ENCODE results near the gene PERM1. TPM values are rescaled to one million over a fixed set of nuclear protein-coding genes. Genes with fewer than 3 reads are reported as not detected.

The PERM1 gene
- total RNA-seq, 2 experiments from 2014 or later = not detected

DNA sequence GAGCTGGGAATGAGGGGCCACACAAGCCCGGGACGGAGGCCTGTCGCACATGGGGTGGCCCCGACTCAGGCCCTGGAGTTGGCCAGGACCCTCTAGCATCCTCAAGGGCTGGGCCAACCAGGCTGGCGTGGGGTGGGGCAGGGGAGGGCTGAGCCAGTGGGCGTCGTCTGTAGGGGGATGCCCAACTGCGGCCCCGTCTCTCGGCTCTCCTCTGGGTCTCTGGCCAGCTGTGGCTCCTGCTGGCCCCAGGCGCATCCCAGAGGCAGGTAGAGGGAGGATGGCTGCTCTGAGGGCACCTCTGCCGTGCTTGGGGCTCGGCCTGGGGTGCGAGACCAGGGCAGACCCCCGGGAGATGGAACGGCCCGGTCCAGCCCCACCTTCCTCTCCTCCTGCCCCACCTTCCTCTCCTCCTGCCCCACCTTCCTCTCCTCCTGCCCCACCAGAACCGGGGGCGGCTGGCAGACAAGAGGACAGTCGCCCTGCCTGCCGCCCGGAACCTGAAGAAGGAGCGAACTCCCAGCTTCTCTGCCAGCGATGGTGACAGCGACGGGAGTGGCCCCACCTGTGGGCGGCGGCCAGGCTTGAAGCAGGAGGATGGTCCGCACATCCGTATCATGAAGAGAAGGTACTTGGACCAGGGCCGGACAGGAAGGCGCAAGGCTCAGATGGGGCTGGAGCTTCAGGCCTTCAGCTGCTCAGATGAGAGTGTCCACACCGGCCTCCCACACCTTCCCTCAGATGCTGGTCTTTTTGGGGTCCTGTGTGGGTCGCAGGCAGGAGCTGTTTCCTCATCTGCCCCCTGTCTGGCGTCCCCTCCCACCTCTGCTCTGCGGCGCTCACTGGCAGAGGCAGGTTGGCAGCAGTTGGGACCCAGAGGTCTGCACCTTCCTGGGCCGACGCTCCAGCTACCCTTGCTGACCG is 51.9 kb downstream of the PERM1 start:
- H3K27me3 Mint-ChIP-seq = peaks cover 42% of the 10 kb centered on the region
- H3K4me1 Mint-ChIP-seq = peaks cover 5% of the 10 kb centered on the region
- CTCF ChIA-PET = interaction anchor here (1.0 kb wide), 1 partner anchor 25 kb away, joined by 3 read pairs; no protein-coding TSS in a partner anchor
- ATAC-seq (no peak), DNase-seq (no peak)
- no peaks in the 10 kb centered on the region for H3K36me3 Mint-ChIP-seq
- no peaks in the 10 kb centered on the region for H3K9me3 Mint-ChIP-seq (ENCODE audit: low read depth)
- H3K27ac Mint-ChIP-seq = no peak overlapping the region
- no peak overlapping the region for H3K4me3 Mint-ChIP-seq

DNA sequence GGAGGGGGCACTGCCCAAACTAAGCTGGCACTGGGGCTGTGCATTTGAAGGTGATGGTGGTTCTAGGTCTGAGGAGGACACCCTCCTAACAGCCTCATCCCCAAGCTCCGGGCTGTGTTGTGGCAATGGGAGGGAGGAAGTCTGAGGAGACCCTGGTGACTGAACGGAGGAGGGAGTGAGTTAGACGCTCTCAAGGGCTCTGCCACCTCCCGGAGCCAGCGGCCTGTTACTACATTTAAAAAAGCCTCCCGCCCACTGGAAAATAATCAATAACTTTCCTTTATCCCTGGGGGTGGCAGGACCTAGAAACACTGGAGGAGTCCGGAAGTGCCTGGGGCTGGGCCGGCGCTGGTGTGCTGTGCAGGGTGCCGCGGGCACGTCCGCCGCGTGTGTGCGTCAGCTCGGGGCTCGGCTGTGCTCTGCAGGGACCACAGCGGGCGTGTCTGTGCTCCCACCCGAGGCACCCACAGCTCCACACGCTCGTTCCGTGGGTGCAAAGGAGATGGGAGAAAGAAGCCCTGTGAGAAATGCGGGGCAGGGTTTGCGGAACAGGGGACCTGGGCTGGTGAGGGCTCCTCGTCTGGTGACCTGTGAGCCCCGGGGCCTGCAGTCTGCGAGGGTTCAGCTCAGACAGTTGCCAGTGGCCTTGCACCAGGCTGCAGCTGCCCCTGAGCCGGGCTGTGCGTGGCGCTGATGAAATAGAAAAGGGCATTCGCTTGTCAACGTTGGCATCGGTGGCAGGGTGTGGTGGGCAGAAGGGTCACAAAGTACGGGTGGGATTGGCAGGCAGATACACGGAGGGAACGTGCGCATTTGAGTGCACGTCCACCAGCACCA is 52.9 kb downstream of the PERM1 start:
- no peak for ATAC-seq
- CTCF ChIA-PET = no interaction called here

DNA sequence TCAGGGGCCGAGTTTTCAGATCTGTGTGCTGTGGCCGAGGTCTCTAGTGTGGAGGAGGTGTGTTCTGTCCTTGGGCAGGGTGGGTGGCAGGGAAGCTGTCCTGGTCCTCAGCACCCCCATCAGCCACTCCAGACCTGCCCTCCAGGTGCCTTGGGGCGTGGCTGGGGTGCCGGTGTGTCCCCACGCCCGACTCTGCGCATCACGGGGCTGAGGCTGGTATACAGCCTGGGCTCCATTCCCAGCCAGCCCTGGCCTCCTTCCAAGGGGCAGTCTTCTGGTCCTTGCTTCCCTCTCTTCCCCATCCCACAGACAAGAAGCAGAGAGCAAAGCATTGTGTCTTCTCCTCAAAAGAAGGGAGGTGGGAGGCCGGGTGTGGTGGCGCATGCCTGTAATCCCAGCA is 54.1 kb downstream of the PERM1 start:
- no peak overlapping the region for H3K4me3 Mint-ChIP-seq
- no peak overlapping the region for H3K27ac Mint-ChIP-seq
- no peaks in the 10 kb centered on the region for H3K36me3 Mint-ChIP-seq
- DNase-seq (no peak), ATAC-seq (no peak)
- peaks cover 43% of the 10 kb centered on the region for H3K27me3 Mint-ChIP-seq
- CTCF ChIA-PET = no interaction called here
- peaks cover 9% of the 10 kb centered on the region for H3K4me1 Mint-ChIP-seq
- no peaks in the 10 kb centered on the region for H3K9me3 Mint-ChIP-seq (ENCODE audit: low read depth)

More for the DNA sequence above, 52.9 kb downstream of the PERM1 start:
- Mint-ChIP-seq H3K36me3 (no peaks in the 10 kb centered on the region), H3K4me3 (no peak overlapping the region), H3K27ac (no peak overlapping the region), H3K9me3 (ENCODE audit: low read depth) (no peaks in the 10 kb centered on the region), H3K27me3 (peaks cover 43% of the 10 kb centered on the region), H3K4me1 (peaks cover 5% of the 10 kb centered on the region)
- no peak for DNase-seq

GRCh38 chr1:927234-927633 is 54.7 kb downstream of the PERM1 start:
- no peak overlapping the region for H3K4me3 Mint-ChIP-seq
- CTCF ChIA-PET = no interaction called here
- DNase-seq (no peak), ATAC-seq (no peak)
- H3K36me3 Mint-ChIP-seq = no peaks in the 10 kb centered on the region
- H3K27ac Mint-ChIP-seq = no peak overlapping the region
- H3K27me3 Mint-ChIP-seq = peaks cover 48% of the 10 kb centered on the region
- H3K9me3 Mint-ChIP-seq (ENCODE audit: low read depth) = no peaks in the 10 kb centered on the region
- H3K4me1 Mint-ChIP-seq = peaks cover 9% of the 10 kb centered on the region

DNA sequence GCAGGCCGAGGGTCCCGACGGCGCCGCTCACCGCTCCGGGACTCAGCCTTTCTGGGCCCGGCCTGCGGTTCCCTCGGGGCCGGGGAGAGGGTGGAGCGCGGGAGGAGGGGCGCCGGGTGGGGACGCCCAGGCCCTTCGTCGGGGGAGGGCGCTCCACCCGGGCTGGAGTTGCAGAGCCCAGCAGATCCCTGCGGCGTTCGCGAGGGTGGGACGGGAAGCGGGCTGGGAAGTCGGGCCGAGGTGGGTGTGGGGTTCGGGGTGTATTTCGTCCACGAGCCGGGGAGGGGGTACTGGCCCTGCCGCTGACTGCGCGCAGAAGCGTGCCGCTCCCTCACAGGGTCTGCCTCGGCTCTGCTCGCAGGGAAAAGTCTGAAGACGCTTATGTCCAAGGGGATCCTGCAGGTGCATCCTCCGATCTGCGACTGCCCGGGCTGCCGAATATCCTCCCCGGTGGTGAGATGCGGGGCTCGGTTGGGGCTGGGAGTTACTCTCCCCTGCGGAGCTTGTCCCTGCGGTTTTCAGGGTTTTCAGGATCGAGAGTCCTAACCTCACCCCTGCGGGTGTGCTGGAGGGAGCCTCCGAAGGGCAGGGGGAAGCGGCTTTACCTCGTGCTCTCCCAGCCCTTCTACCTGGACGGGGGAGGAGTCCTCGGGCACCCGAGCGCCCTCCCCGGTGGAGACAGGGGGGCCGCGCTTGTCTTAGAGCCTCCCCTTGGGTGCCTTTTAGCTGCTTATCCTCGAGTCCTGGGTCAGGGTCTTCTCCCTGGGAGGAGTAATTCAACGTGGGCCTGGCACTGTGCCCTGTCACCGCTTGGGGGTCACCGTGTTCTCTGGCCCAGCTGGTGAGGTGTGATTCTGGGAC is 56.1 kb downstream of the PERM1 start:
- CTCF ChIA-PET = interaction anchor here (1.0 kb wide), 1 partner anchor 13 kb away, joined by 3 read pairs; no protein-coding TSS in a partner anchor
- no peak overlapping the region for H3K4me3 Mint-ChIP-seq

More for the DNA sequence above, 56.1 kb downstream of the PERM1 start:
- H3K36me3 Mint-ChIP-seq = no peaks in the 10 kb centered on the region
- DNase-seq (no peak), ATAC-seq (no peak)
- peaks cover 9% of the 10 kb centered on the region for H3K4me1 Mint-ChIP-seq
- peaks cover 56% of the 10 kb centered on the region for H3K27me3 Mint-ChIP-seq
- no peaks in the 10 kb centered on the region for H3K9me3 Mint-ChIP-seq (ENCODE audit: low read depth)
- no peak overlapping the region for H3K27ac Mint-ChIP-seq

Other genes with a start within 250 kb of the PERM1 start
- under 1 TPM in 1 of 2 experiments, not detected in 1; 0.61 TPM for gene SAMD11, start 58.2 kb downstream of the PERM1 start, total RNA-seq
- 100 to 1,000 TPM in 1 of 2 experiments, 10 to 100 TPM in 1; 68.9 to 103 TPM for gene NOC2L, start 22.8 kb downstream of the PERM1 start, total RNA-seq
- gene KLHL17, start 21.5 kb downstream of the PERM1 start, total RNA-seq = 10 to 100 TPM; 30.7 to 32.4 TPM
- 1 to 10 TPM; 3.3 to 3.9 TPM for gene PLEKHN1, start 15.6 kb downstream of the PERM1 start, total RNA-seq
- gene HES4, start 18.0 kb upstream of the PERM1 start, total RNA-seq = 1 to 10 TPM in 1 of 2 experiments, under 1 TPM in 1; 0.61 to 1.6 TPM
- gene ISG15, start 31.4 kb upstream of the PERM1 start, total RNA-seq = 100 to 1,000 TPM; 432 to 986 TPM
- 10 to 100 TPM; 29.3 to 32.8 TPM for gene AGRN, start 38.0 kb upstream of the PERM1 start, total RNA-seq
- gene RNF223, start 92.2 kb upstream of the PERM1 start, total RNA-seq = not detected
- 10 to 100 TPM; 22.9 to 23.6 TPM for gene C1orf159, start 134.0 kb upstream of the PERM1 start, total RNA-seq
- not detected for gene TTLL10, start 191.8 kb upstream of the PERM1 start, total RNA-seq
- gene TNFRSF18, start 224.5 kb upstream of the PERM1 start, total RNA-seq = 100 to 1,000 TPM in 1 of 2 experiments, 10 to 100 TPM in 1; 28.1 to 156 TPM
- gene TNFRSF4, start 232.1 kb upstream of the PERM1 start, total RNA-seq = 10 to 100 TPM in 1 of 2 experiments, 1 to 10 TPM in 1; 8.1 to 72.4 TPM
- 100 to 1,000 TPM; 109 to 144 TPM for gene SDF4, start 249.9 kb upstream of the PERM1 start, total RNA-seq

Data from activated CD8-positive, alpha-beta memory T cell treated with anti-CD3 and anti-CD28 coated beads, Interleukin-2, amount 10 ng/mL, durations not matched to agents 7 days and 5 days (primary cell).